SK-N-SH (cell line): ENCODE measurements around the gene MREG. TPM values are rescaled to one million over a fixed set of nuclear protein-coding genes. Genes with fewer than 3 reads are reported as not detected.

Experiments
- CTCF ChIA-PET: fragments of 300-600, 350-600 bp; formaldehyde crosslinking; extraction: SDS; loops from one replicate; lab custom pipeline; 2021; lab: Yijun Ruan, JAX
- POLR2A ChIA-PET: fragments of 350-600 bp; sonication (Branson Sonifier 250); formaldehyde crosslinking; extraction: SDS; loops from one replicate; lab custom pipeline; 2020; ENCODE audit warnings: antibody characterized with exemption, inconsistent platforms; lab: Yijun Ruan, JAX
- DNase-seq: peaks from one replicate; pipeline ENCODE4 v3.0.0; 2012
- H2AFZ ChIP-seq: fragments of 200-600 bp; sonication (generic); 2 replicates; pipeline ENCODE4 v1.8.1; 2016; ENCODE audit warnings: antibody characterized with exemption, mild to moderate bottlenecking, low read depth
- H3F3A ChIP-seq: fragments of 200-600 bp; sonication (generic); replicated peaks from 2 replicates; pipeline ENCODE3; 2016; ENCODE audit warnings: antibody characterized with exemption, mild to moderate bottlenecking; ENCODE audit not compliant: insufficient read depth
- H3K27ac ChIP-seq, 2 experiments: fragments of 200-500 bp in 1 of 2; fragments of 200-600 bp in 1 of 2; sonication (Bioruptor generic) in 1 of 2; sonication (generic), shearing (Covaris generic) in 1 of 2; 2 replicates each; pipeline versions ENCODE4 v1.5.1 to v1.6.1; 2014 to 2016; ENCODE audit warnings: low read depth in 2 of 2, inconsistent platforms in 1 of 2, low read length in 1 of 2, mild to moderate bottlenecking in 1 of 2, mixed read lengths in 1 of 2
- H3K27me3 ChIP-seq: fragments of 200-600 bp; sonication (generic), shearing (Covaris generic); 2 replicates; pipeline ENCODE4 v1.6.1; 2016; ENCODE audit warnings: mixed run types; ENCODE audit not compliant: insufficient read depth
- H3K36me3 ChIP-seq, 2 experiments: fragments of 200-500 bp in 1 of 2; fragments of 200-600 bp in 1 of 2; sonication (Bioruptor generic) in 1 of 2; sonication (generic) in 1 of 2; replicated peaks in 1 of 2; 2 replicates each; pipeline versions ENCODE3 to v1.5.1; 2014 to 2016; ENCODE audit warnings: low read length in 1 of 2, mild to moderate bottlenecking in 1 of 2; ENCODE audit not compliant: insufficient read depth in 2 of 2, control insufficient read depth in 1 of 2
- H3K4me1 ChIP-seq, 2 experiments: fragments of 200-500 bp in 1 of 2; fragments of 200-600 bp in 1 of 2; sonication (Bioruptor generic) in 1 of 2; sonication (generic), shearing (Covaris generic) in 1 of 2; 2 replicates each; pipeline versions ENCODE4 v1.5.1 to v1.6.1; 2014 to 2016; ENCODE audit warnings: low read depth in 1 of 2, low read length in 1 of 2, mixed run types in 1 of 2; ENCODE audit not compliant: insufficient read depth in 2 of 2, control insufficient read depth in 1 of 2
- H3K4me2 ChIP-seq: fragments of 200-600 bp; sonication (generic), shearing (Covaris generic); 2 replicates; pipeline ENCODE4 v1.6.1; 2017; ENCODE audit warnings: mixed run types
- H3K4me3 ChIP-seq, 2 experiments: fragments of 200-500 bp in 1 of 2; fragments of 200-600 bp in 1 of 2; sonication (Bioruptor generic) in 1 of 2; sonication (generic), shearing (Covaris generic) in 1 of 2; 2 replicates each; pipeline versions ENCODE4 v1.5.1 to v1.8.1; 2014 to 2016; ENCODE audit warnings: low read depth in 2 of 2, inconsistent platforms in 1 of 2, low read length in 1 of 2, mild to moderate bottlenecking in 1 of 2, mixed read lengths in 1 of 2, moderate library complexity in 1 of 2
- H3K79me2 ChIP-seq: fragments of 200-600 bp; sonication (generic); 2 replicates; pipeline ENCODE4 v1.8.1; 2017; ENCODE audit warnings: mild to moderate bottlenecking; ENCODE audit not compliant: insufficient read depth
- H3K9ac ChIP-seq: fragments of 200-600 bp; sonication (generic); 2 replicates; pipeline ENCODE4 v1.6.1; 2017; ENCODE audit warnings: mixed run types
- H3K9me2 ChIP-seq: fragments of 200-600 bp; sonication (generic); 2 replicates; pipeline ENCODE4 v1.6.1; 2017; ENCODE audit warnings: mixed run types
- H3K9me3 ChIP-seq: fragments of 200-600 bp; sonication (generic); 2 replicates; pipeline ENCODE4 v1.6.1; 2017; ENCODE audit warnings: mixed run types, mild to moderate bottlenecking, moderate library complexity
- H4K20me1 ChIP-seq: fragments of 200-600 bp; sonication (generic); 2 replicates; pipeline ENCODE4 v1.6.1; 2017; ENCODE audit warnings: mild to moderate bottlenecking, mixed run types; ENCODE audit not compliant: insufficient read depth
- CHD2 ChIP-seq: fragments of 150-350 bp; IDR thresholded peaks from 2 replicates; pipeline ENCODE4 v1.6.1; 2018; ENCODE audit warnings: low read length; ENCODE audit not compliant: partially characterized antibody
- CTCF ChIP-seq: fragments of 200-600 bp; sonication (generic); IDR thresholded peaks from 2 replicates; pipeline ENCODE4 v1.6.1; 2017; ENCODE audit warnings: antibody characterized with exemption, mild to moderate bottlenecking, moderate library complexity
- ELF1 ChIP-seq: IDR thresholded peaks from 2 replicates; pipeline ENCODE4 v1.4.0; 2012
- EP300 ChIP-seq, 2 experiments: IDR thresholded peaks; 2 replicates each; pipeline versions ENCODE4 v1.4.0 to v1.6.1; 2012; ENCODE audit warnings: borderline replicate concordance in 1 of 2, low read depth in 1 of 2, low read length in 1 of 2
- EZH2phosphoT487 ChIP-seq: fragments of 200-600 bp; sonication (generic); IDR thresholded peaks from 2 replicates; pipeline ENCODE4 v1.6.1; 2017; ENCODE audit warnings: low read depth, mixed run types, mild to moderate bottlenecking, antibody characterized with exemption, moderate library complexity, borderline replicate concordance
- FOSL2 ChIP-seq: IDR thresholded peaks from 2 replicates; pipeline ENCODE4 v1.4.0; 2012; ENCODE audit warnings: low read depth, mild to moderate bottlenecking, moderate library complexity, borderline replicate concordance
- FOXM1 ChIP-seq: IDR thresholded peaks from 2 replicates; pipeline ENCODE4 v1.4.0; 2012; ENCODE audit warnings: low read depth, mild to moderate bottlenecking
- NRF1 ChIP-seq: IDR thresholded peaks from 2 replicates; pipeline ENCODE4 v1.6.1; 2012; ENCODE audit warnings: low read depth, mild to moderate bottlenecking, low read length
- RAD21 ChIP-seq: IDR thresholded peaks from 2 replicates; pipeline ENCODE4 v1.6.1; 2012; ENCODE audit warnings: mild to moderate bottlenecking, low read length
- RCOR1 ChIP-seq: fragments of 150-350 bp; IDR thresholded peaks from 2 replicates; pipeline ENCODE4 v1.6.1; 2017; ENCODE audit warnings: antibody characterized with exemption, low read length
- REST ChIP-seq: IDR thresholded peaks from 2 replicates; pipeline ENCODE4 v1.6.1; 2012; ENCODE audit warnings: mild to moderate bottlenecking, low read depth, low read length, moderate library complexity
- RFX5 ChIP-seq: IDR thresholded peaks from 2 replicates; pipeline ENCODE4 v1.6.1; 2012; ENCODE audit warnings: mild to moderate bottlenecking, improper control_type of control experiment, low read length
- RXRA ChIP-seq: IDR thresholded peaks from 2 replicates; pipeline ENCODE4 v1.4.0; 2012; ENCODE audit warnings: low read depth, mild to moderate bottlenecking, borderline replicate concordance
- SIN3A ChIP-seq: IDR thresholded peaks from 2 replicates; pipeline ENCODE4 v1.6.1; 2012; ENCODE audit warnings: low read depth, mild to moderate bottlenecking, low read length, moderate library complexity, borderline replicate concordance
- SMC3 ChIP-seq: IDR thresholded peaks from 2 replicates; pipeline ENCODE4 v1.6.1; 2012; ENCODE audit warnings: low read depth, low read length, improper control_type of control experiment
- USF1 ChIP-seq: IDR thresholded peaks from 2 replicates; pipeline ENCODE4 v1.4.0; 2012; ENCODE audit warnings: low read depth, borderline replicate concordance
- YY1 ChIP-seq: IDR thresholded peaks from 2 replicates; pipeline ENCODE4 v1.4.0; 2012; ENCODE audit warnings: low read depth, mild to moderate bottlenecking
- ZBTB33 ChIP-seq: IDR thresholded peaks from 2 replicates; pipeline ENCODE4 v1.4.0; 2012; ENCODE audit warnings: low read depth, borderline replicate concordance
- WGBS: methylation state at CpG from one replicate; pipeline ENCODE4 v1.1.6; 2017; ENCODE audit warnings: low lambda C conversion rate; 5-methylcytosine and 5-hydroxymethylcytosine counted together
- polyA plus RNA-seq, 3 experiments: library from polyadenylated mRNA; depleted of rRNA; stranded (reverse); fragments of >200 nt; gene quantifications; 2 replicates each; pipeline ENCODE4 v1.2.3, GENCODE V29; 2012

MREG gene
- polyA plus RNA-seq, 1 of the 3 experiments (the other 2 are of a cell fraction): 2.5 TPM

- no peak overlapping the region for H3K27ac ChIP-seq
- no peak overlapping the region for H3K4me3 ChIP-seq
- ChIA-PET CTCF (interaction anchor here (1.2 kb wide), 1 partner anchor 9 kb away, joined by 3 read pairs; no protein-coding TSS in a partner anchor), POLR2A (no interaction called here)
- no peak overlapping the region for H2AFZ ChIP-seq
- H3K4me1 ChIP-seq: no peaks in the 10 kb centered on the region
- H3K36me3 ChIP-seq: no peaks in the 10 kb centered on the region
- no peaks in the 10 kb centered on the region for H4K20me1 ChIP-seq
- H3K9ac ChIP-seq: no peak overlapping the region
- H3F3A ChIP-seq: no peaks in the 10 kb centered on the region
- H3K27me3 ChIP-seq: no peaks in the 10 kb centered on the region
- no peaks in the 10 kb centered on the region for H3K9me3 ChIP-seq
- no peaks in the 10 kb centered on the region for H3K79me2 ChIP-seq
- H3K9me2 ChIP-seq: no peaks in the 10 kb centered on the region
- no peak for TF ChIP-seq CTCF
- no peak for TF ChIP-seq RAD21
- no peak for TF ChIP-seq SIN3A
- DNase-seq: no peak
- H3K4me2 ChIP-seq: no peak overlapping the region
Observed at GRCh38 chr2:215910180-215910579, 103.2 kb downstream of the MREG start.

GRCh38 chr2:215907147-215907546 is 106.2 kb downstream of the MREG start:
- Histone ChIP-seq H3K27me3 (no peaks in the 10 kb centered on the region), H4K20me1 (no peaks in the 10 kb centered on the region), H3K36me3 (no peaks in the 10 kb centered on the region), H3K79me2 (no peaks in the 10 kb centered on the region), H3K4me3 (no peak overlapping the region), H3F3A (no peaks in the 10 kb centered on the region), H3K4me2 (no peak overlapping the region), H3K27ac (no peak overlapping the region), H3K9me2 (no peaks in the 10 kb centered on the region), H3K9ac (no peak overlapping the region), H3K9me3 (no peaks in the 10 kb centered on the region), H3K4me1 (no peaks in the 10 kb centered on the region), H2AFZ (no peak overlapping the region)
- ChIA-PET CTCF (interaction anchor here (0.6 kb wide), 1 partner anchor 1698 kb away, joined by 3 read pairs; no protein-coding TSS in a partner anchor), POLR2A (no interaction called here)
- WGBS: 89% methylated on average over 9 of the region's 9 CpGs
- DNase-seq: no peak
- TF ChIP-seq USF1: no peak
- no peak for TF ChIP-seq ELF1
- TF ChIP-seq EP300 (IDR thresholded peaks at IDR 0.05; ENCODE audit: borderline replicate concordance in 1 of 2, low read depth in 1 of 2, low read length in 1 of 2): no peak
- TF ChIP-seq FOSL2: no peak
- no peak for TF ChIP-seq CHD2
- no peak for TF ChIP-seq REST
- no peak for TF ChIP-seq YY1
- no peak for TF ChIP-seq RFX5
- TF ChIP-seq SMC3: no peak
- no peak for TF ChIP-seq RXRA
- TF ChIP-seq RAD21: no peak
- no peak for TF ChIP-seq EZH2phosphoT487
- no peak for TF ChIP-seq RCOR1
- no peak for TF ChIP-seq ZBTB33
- no peak for TF ChIP-seq FOXM1
- no peak for TF ChIP-seq NRF1
